ENCODE results near the gene GATAD2A. TPM values are rescaled to one million over a fixed set of nuclear protein-coding genes. Genes with fewer than 3 reads are reported as not detected.

The GATAD2A gene
- total RNA-seq, 4 donors from 2014 or later: 45.6 to 102 (median 65.7) TPM

DNA sequence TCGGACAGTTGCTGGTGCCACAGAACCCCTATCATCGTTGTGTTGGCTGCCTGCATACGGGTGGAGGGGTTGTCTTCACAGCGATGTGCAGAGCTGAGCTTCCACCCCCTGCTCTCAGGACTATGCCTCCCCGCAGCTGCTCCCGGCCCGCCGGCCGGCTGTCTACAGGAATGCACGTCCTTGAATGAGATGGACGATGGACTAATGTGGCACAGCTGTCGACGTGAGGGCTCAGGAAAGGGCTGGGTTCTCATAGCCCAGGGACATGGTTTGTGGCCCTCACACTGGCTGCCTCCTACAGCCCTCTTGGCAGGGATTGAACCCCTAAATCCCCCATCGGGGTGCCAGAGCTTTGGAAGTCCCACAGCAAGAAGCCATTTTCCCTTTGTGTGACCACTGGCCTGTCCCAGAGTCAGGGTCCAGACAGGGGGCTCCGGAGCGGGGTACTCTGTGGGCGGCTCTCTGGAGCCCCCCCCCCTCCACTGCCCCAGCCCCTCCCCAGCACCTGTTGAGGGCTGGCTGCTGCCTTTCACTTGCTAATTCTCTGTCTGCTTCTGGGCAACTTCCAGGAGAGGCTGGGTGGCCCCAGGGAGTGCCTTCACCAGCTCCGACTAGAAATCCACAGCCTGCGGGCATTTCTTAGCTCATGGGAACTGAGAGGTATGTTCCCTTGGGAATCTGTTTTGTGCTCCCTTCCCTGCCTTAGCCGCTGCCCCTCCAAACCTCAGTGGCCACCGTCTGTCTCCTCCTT lies 69.7 kb downstream of the GATAD2A start:
- intact Hi-C loops (cut with DNase I; ENCODE audit: low total_unique reads): no loop called here
- no peak overlapping the region for H3K4me3 ChIP-seq
- in situ Hi-C loops (cut with MboI; ENCODE audit: low pct_ligation_motif_present in 1 of 4, low pct_unique_long_range_greater_than_20kb in 1 of 4, low sequenced_read_pairs in 3 of 4): loop anchor here in 3 of 4 donors (25.0 kb wide), 2 partner anchors 113 to 288 kb away; partner anchors contain the start of genes BORCS8 (in 1 of the 3) and RFXANK (in 1 of the 3)
- no peaks in the 10 kb centered on the region for H3K36me3 ChIP-seq
- peak overlapping the region in 1 of 4 donors; percentile 20 for H3K27ac ChIP-seq
- no peak for TF ChIP-seq EP300 (IDR thresholded peaks at IDR 0.05; ENCODE audit: low read depth)
- no peak for TF ChIP-seq POLR2AphosphoS5 (IDR thresholded peaks at IDR 0.05)
- no peak for TF ChIP-seq CTCF (IDR thresholded peaks at IDR 0.05)
- TF ChIP-seq POLR2A (IDR thresholded peaks at IDR 0.05): no peak
- DNase-seq: no peak
- 71 to 79% methylated on average over 13 to 21 of the region's 21 CpGs for WGBS, 2 donors (ENCODE audit: low coverage in 1 of 2)
- no peaks in the 10 kb centered on the region for H3K27me3 ChIP-seq
- H3K9me3 ChIP-seq: no peaks in the 10 kb centered on the region
- H3K4me1 ChIP-seq: peaks cover 8 to 41% (median 18%) of the 10 kb centered on the region in 4 donors

GRCh38 chr19:19475849-19476828 lies 70.7 kb downstream of the GATAD2A start:
- 73 to 91% methylated on average over 4 to 19 of the region's 19 CpGs for WGBS, 2 donors (ENCODE audit: low coverage in 1 of 2)
- Histone ChIP-seq H3K27ac (peak overlapping the region in 1 of 4 donors; percentile 20), H3K27me3 (no peaks in the 10 kb centered on the region), H3K4me3 (no peak overlapping the region), H3K4me1 (peaks cover 7 to 33% (median 14%) of the 10 kb centered on the region in 4 donors), H3K9me3 (no peaks in the 10 kb centered on the region), H3K36me3 (no peaks in the 10 kb centered on the region)
- intact Hi-C loops (cut with DNase I; ENCODE audit: low total_unique reads) (no loop called here), in situ Hi-C loops (cut with MboI; ENCODE audit: low pct_ligation_motif_present in 1 of 4, low pct_unique_long_range_greater_than_20kb in 1 of 4, low sequenced_read_pairs in 3 of 4) (loop anchor here in 3 of 4 donors (25.0 kb wide), 2 partner anchors 114 to 289 kb away; partner anchors contain the start of genes BORCS8 (in 1 of the 3) and RFXANK (in 1 of the 3))
- DNase-seq: no peak
- TF ChIP-seq POLR2A (IDR thresholded peaks at IDR 0.05) (no peak), EP300 (IDR thresholded peaks at IDR 0.05; ENCODE audit: low read depth) (no peak), POLR2AphosphoS5 (IDR thresholded peaks at IDR 0.05) (no peak), CTCF (IDR thresholded peaks at IDR 0.05) (peak in 4 of 5 experiments; percentile 10 to 25 (median 24))

- Histone ChIP-seq H3K4me1 (peaks cover 3 to 27% (median 11%) of the 10 kb centered on the region in 4 donors), H3K9me3 (no peaks in the 10 kb centered on the region), H3K27me3 (no peaks in the 10 kb centered on the region), H3K4me3 (no peak overlapping the region), H3K36me3 (no peaks in the 10 kb centered on the region), H3K27ac (peak overlapping the region; percentile 49 to 56 (median 52))
- intact Hi-C loops (cut with DNase I; ENCODE audit: low total_unique reads): no loop called here
- 49 to 59% methylated on average over 2 to 10 of the region's 10 CpGs for WGBS, 2 donors (ENCODE audit: low coverage in 1 of 2)
- no peak for TF ChIP-seq POLR2A (IDR thresholded peaks at IDR 0.05)
- no peak for TF ChIP-seq CTCF (IDR thresholded peaks at IDR 0.05)
- TF ChIP-seq EP300 (IDR thresholded peaks at IDR 0.05; ENCODE audit: low read depth): no peak
- TF ChIP-seq POLR2AphosphoS5 (IDR thresholded peaks at IDR 0.05): no peak
- DNase-seq: peak; percentile 73
- in situ Hi-C loops (cut with MboI; ENCODE audit: low pct_ligation_motif_present in 1 of 4, low pct_unique_long_range_greater_than_20kb in 1 of 4, low sequenced_read_pairs in 3 of 4): loop anchor here in 3 of 4 donors (25.0 kb wide), 2 partner anchors 116 to 291 kb away; partner anchors contain the start of genes BORCS8 (in 1 of the 3) and RFXANK (in 1 of the 3)
Measured at GRCh38 chr19:19477705-19478383, 72.4 kb downstream of the GATAD2A start.

Data from transverse colon (tissue), 4 donors.